HG02885 (cell line): Measurements from ENCODE around the gene NCAM2.

Experiments
- ATAC-seq: cut with Tn5 transposase; IDR thresholded peaks from one replicate; pipeline ENCODE4 v1.9.1; 2021; ENCODE audit warnings: mild to moderate bottlenecking; ENCODE audit not compliant: unreplicated experiment, poor library complexity

Gene NCAM2

GRCh38 chr21:21025742-21026141 lies 27.5 kb downstream of the NCAM2 start:
- no peak for ATAC-seq

DNA sequence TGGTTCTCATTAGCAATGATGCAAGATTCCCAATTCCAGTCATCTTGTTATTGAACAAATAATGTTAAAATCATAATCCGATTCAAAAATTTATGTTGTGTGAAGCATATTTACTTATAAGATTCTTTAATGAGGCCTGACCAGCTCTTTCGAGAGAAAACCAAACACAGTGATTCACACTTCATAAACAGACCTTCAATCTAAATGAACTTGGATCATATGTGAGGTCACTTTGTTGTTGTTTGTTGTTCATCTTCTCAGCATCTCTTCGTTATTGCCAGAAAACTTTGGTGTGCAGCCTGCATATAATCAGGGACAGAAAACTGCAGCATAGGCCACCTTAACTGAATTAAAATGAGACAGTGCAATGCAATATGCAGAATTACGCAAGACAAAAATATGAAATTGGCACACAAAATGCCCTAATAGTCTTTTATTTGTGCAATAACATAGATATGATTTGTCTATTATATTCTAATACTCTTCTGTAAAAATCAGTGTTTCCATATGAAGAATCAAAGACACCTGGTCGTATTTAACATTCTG lies 30.1 kb downstream of the NCAM2 start:
- ATAC-seq, result no peak

DNA sequence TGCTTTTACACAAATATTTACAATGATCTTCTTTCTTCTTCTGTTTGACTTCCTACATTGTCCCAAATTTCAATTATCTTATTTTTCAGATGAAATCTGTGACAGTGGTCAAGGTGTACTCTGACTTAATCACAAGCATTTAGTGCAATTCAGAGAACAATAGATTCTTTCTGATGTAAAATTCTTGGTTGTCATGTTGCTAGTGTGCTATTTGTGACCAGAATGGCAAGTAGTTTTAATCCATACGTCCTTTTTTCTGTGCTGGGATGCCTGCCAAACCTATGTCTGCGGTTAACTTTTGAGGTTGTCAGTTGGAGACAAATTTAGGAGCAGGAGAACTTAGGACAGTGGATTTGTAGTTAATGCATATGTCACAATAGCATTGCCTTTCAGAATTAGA lies 31.0 kb downstream of the NCAM2 start:
- no peak for ATAC-seq

GRCh38 chr21:21030311-21030710 lies 32.1 kb downstream of the NCAM2 start:
- ATAC-seq, result no peak

DNA sequence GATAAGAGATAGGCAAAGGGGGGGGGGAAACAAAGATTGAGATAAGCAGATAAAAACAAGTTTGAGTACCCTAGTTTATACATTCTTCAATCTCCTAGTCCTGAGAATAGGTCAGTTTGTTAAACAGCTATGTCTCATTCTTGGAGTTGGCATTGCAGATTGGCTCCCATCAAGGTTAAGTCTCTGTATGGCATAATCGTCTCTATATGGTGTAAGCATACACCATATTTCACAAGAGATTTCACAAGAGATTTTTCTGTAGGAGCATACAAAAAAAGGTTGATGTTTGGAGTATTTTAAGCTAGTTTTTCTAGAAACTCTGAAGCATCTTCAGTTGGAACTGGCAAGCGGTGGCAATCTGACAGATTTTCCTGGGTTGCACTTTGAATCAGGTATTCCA lies 35.8 kb downstream of the NCAM2 start:
- ATAC-seq, result no peak

DNA sequence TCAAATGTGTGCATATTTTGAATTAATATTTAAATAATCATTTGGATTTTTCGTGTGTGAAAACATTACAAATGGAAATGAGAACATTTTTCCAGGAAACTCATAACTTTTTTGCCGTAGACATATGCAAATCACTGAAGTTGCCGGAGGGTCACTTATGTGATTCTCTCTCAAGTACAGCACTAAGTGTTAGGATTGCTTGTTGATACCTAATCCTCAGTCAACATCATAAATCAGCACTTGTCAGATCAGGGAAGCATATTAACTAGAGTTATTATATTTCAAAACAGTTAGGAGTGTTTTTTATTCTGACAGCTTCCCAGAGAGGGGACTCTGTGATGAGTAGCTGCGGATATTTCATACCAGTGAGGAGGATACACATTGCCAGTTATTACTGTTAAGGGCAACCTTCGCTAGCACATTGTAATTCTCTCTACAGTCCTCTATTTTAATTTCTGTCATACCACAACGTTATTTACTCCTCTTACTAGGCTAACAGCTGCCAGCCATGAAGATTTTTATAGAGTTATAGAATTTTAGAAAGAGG lies 41.5 kb downstream of the NCAM2 start:
- no peak for ATAC-seq

GRCh38 chr21:21045518-21045917 lies 47.3 kb downstream of the NCAM2 start:
- no peak for ATAC-seq

- no peak for ATAC-seq
Observed at GRCh38 chr21:21046063-21046462, 47.9 kb downstream of the NCAM2 start.

DNA sequence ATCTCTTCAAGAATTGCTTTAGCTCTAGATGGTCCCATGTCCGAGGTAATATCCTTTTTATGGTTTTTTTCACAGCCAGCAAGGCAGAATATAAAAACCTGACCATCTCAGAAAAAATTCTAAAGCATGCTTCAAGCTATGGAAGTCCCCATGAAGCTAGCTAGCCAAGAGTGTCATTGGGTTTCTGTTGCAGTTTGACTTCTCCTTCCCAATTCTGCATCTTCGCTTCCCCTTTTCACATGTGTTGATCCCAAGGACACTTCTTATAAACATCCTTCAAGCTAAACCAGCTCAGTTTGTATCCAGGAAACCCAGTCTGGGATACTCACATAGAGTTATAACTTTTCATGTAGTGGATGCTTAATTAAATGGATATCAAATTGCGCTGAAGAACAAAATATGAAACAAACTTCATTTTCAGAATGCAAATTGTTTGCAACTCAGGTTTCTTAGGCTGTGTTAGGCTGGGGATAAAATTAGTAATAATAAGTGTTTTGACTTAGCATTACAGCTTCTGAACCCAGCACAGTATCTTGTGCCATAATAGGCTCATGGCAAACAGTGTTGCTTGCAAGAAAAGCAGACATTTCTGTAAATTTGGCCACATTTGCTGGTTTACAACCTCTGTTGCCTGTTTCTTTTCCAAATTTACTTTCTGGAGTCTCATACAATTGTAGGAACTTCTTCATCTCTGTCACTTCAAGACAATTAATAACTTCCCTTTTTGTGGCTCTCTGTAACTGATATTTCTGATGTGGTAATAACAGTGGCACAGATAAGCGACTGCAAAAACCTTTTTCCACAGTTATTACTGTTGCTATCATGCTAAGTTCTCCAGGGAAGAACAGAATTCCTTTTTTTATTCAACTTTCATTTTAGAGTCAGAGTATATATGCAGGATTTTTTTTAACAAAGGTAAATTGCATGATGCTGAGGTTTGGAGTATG lies 53.2 kb downstream of the NCAM2 start:
- ATAC-seq, result no peak

DNA sequence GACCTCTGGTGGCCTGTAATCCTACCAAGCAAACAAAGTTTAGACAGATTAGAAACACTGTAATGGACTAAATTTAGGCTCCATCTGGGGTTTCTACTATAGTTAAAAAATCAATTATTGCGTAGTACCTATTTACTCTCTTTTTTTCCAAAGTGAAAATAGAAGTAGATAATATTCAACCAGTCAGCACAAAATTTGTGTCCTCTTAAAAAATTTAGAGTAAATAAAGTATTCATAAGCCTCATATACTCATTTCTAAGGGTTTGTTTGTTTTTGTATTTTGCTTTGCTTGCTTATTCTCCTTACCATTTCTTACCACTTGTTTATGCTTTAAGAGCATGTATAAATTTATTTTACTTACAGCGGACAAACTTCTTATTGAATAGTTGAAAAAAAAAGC lies 54.5 kb downstream of the NCAM2 start:
- no peak for ATAC-seq

GRCh38 chr21:21057349-21058062 lies 59.3 kb downstream of the NCAM2 start:
- no peak for ATAC-seq

- no peak for ATAC-seq
Observed at GRCh38 chr21:21063828-21064227, 65.6 kb downstream of the NCAM2 start.

GRCh38 chr21:21064353-21064752 lies 66.1 kb downstream of the NCAM2 start:
- no peak for ATAC-seq

DNA sequence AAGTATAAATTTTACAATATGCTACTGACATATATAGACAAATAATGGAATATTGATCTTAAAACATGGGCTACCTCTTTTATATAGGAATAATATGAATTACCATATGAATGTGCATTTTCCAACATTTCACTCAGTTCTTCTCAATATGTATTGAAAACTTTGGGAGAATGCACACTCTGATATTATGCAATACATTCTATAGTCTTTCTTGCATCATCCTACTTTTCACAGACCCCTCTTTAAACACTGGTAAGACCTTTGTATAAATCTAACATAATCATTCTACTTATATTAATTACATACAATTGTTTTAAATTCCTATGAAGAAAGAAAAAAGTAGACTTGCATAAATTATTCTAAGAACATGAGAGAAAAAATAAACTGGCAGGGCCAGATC lies 69.2 kb downstream of the NCAM2 start:
- no peak for ATAC-seq

GRCh38 chr21:21074305-21074704 lies 76.1 kb downstream of the NCAM2 start:
- ATAC-seq, result no peak

- no peak for ATAC-seq
Observed at GRCh38 chr21:21076051-21076450, 77.8 kb downstream of the NCAM2 start.

GRCh38 chr21:21076491-21076890 lies 78.3 kb downstream of the NCAM2 start:
- ATAC-seq, result no peak

- no peak for ATAC-seq
Observed at GRCh38 chr21:21079646-21080045, 81.4 kb downstream of the NCAM2 start.

DNA sequence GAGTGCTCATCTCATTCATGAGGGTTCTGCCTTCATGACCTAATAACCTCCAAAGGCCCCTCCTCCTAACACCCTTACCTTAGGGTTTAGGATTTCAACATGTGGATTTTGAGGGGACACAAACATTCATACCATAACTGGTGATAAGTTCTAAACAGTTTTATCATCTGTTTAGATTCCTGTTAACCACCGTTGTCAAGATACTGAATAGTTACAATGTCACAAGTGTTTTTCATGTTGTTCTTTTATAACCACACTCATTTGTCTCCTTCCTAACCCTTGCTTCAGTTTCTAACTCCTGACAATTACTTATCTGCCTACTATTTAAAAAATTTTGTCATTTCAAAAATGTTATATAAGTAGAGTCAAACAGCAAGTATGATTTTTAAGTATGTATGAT lies 86.0 kb downstream of the NCAM2 start:
- no peak for ATAC-seq

- ATAC-seq, result no peak
Observed at GRCh38 chr21:21085206-21085605, 87.0 kb downstream of the NCAM2 start.

GRCh38 chr21:21096956-21097355 lies 98.7 kb downstream of the NCAM2 start:
- ATAC-seq, result no peak
